Karpas-422 (cell line): Measurements from ENCODE around the gene RPS2. TPM values are rescaled to one million over a fixed set of nuclear protein-coding genes. Genes with fewer than 3 reads are reported as not detected.

ENCODE experiments used
- DNase-seq: peaks from one replicate; pipeline ENCODE4 v3.0.0-alpha.2; 2015
- H2AFZ ChIP-seq: fragments of 200-600 bp; sonication (generic); 2 replicates; pipeline ENCODE4 v1.6.1; 2014; ENCODE audit warnings: antibody characterized with exemption, low read length, mixed read lengths
- H3K27ac ChIP-seq: fragments of 200-600 bp; sonication (generic); 2 replicates; pipeline ENCODE4 v1.5.1; 2014; ENCODE audit warnings: mild to moderate bottlenecking, low read length, moderate library complexity
- H3K27me3 ChIP-seq: fragments of 200-600 bp; sonication (generic); 2 replicates; pipeline ENCODE4 v1.6.1; 2014; ENCODE audit warnings: low read length, mixed read lengths
- H3K36me3 ChIP-seq: fragments of 200-600 bp; sonication (generic); 2 replicates; pipeline ENCODE4 v1.6.1; 2014; ENCODE audit warnings: low read length, mixed read lengths; ENCODE audit not compliant: insufficient read depth
- H3K4me1 ChIP-seq: fragments of 200-600 bp; sonication (generic); 2 replicates; pipeline ENCODE4 v1.6.1; 2014; ENCODE audit warnings: mild to moderate bottlenecking, low read length, mixed read lengths
- H3K4me2 ChIP-seq: fragments of 200-600 bp; sonication (generic); 2 replicates; pipeline ENCODE4 v1.6.1; 2014; ENCODE audit warnings: low read length, low read depth, mild to moderate bottlenecking; ENCODE audit not compliant: poor library complexity, severe bottlenecking
- H3K4me3 ChIP-seq: fragments of 200-600 bp; sonication (generic); 2 replicates; pipeline ENCODE4 v1.5.1; 2014; ENCODE audit warnings: mild to moderate bottlenecking, antibody characterized with exemption, low read length, mixed read lengths
- H3K79me2 ChIP-seq: fragments of 200-600 bp; sonication (generic); 2 replicates; pipeline ENCODE4 v1.6.1; 2014; ENCODE audit warnings: mild to moderate bottlenecking, low read length, mixed read lengths
- H3K9ac ChIP-seq: fragments of 200-600 bp; sonication (generic); 2 replicates; pipeline ENCODE4 v1.6.0; 2014; ENCODE audit warnings: low read length
- H3K9me2 ChIP-seq: fragments of 200-600 bp; sonication (generic), shearing (Covaris generic); replicated peaks from 2 replicates; pipeline ENCODE4 v1.6.0; 2014; ENCODE audit warnings: mild to moderate bottlenecking, low read length, moderate library complexity; ENCODE audit not compliant: insufficient read depth
- H3K9me3 ChIP-seq: fragments of 300-700, 200-600 bp; sonication (generic); 2 replicates; pipeline ENCODE4 v1.6.1; 2014; ENCODE audit warnings: low read length, mixed read lengths
- H4K20me1 ChIP-seq: fragments of 200-600 bp; sonication (generic); 2 replicates; pipeline ENCODE4 v1.6.1; 2014; ENCODE audit warnings: mild to moderate bottlenecking, antibody characterized with exemption, low read length, low read depth; ENCODE audit not compliant: insufficient read depth
- total RNA-seq: library from RNA; depleted of rRNA; stranded (reverse); fragments of >200 nt; shearing (Covaris generic); gene quantifications from 2 replicates; pipeline ENCODE4 v1.2.3, GENCODE V29; 2014; ENCODE audit warnings: low replicate concordance

RPS2 gene
- total RNA-seq, 1 experiment from 2014 or later, result 3,837 TPM

DNA sequence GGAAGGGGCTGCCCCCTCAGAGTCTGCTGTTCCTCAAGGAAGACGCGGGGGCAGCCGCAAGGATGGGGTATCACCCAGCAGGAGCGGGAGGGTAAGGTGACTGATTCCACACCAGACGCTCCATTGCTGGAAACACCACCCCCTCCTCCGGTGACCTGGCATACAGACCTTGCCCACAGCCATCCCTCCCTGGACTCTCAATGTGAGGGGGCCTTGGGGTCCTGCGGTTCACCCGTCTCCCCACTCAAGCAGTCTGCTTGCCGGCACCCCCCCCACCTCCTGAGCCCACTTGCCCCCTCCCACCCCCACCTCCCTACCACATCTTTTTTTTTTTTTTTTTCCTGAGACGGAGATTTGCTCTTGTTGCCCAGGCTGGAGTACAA is 34.3 kb downstream of the RPS2 start:
- no peaks in the 10 kb centered on the region for H3K36me3 ChIP-seq
- H3K4me1 ChIP-seq, result peaks cover 7% of the 10 kb centered on the region
- H3K4me2 ChIP-seq, result no peak overlapping the region
- no peaks in the 10 kb centered on the region for H3K27me3 ChIP-seq
- H3K79me2 ChIP-seq, result no peaks in the 10 kb centered on the region
- H3K27ac ChIP-seq, result no peak overlapping the region
- H3K9me2 ChIP-seq, result no peaks in the 10 kb centered on the region
- DNase-seq, result no peak
- H3K9me3 ChIP-seq, result no peaks in the 10 kb centered on the region
- H2AFZ ChIP-seq, result no peak overlapping the region; the same call in 1 of the 2 replicates
- H3K4me3 ChIP-seq, result no peak overlapping the region
- no peaks in the 10 kb centered on the region for H4K20me1 ChIP-seq
- H3K9ac ChIP-seq, result no peak overlapping the region

DNA sequence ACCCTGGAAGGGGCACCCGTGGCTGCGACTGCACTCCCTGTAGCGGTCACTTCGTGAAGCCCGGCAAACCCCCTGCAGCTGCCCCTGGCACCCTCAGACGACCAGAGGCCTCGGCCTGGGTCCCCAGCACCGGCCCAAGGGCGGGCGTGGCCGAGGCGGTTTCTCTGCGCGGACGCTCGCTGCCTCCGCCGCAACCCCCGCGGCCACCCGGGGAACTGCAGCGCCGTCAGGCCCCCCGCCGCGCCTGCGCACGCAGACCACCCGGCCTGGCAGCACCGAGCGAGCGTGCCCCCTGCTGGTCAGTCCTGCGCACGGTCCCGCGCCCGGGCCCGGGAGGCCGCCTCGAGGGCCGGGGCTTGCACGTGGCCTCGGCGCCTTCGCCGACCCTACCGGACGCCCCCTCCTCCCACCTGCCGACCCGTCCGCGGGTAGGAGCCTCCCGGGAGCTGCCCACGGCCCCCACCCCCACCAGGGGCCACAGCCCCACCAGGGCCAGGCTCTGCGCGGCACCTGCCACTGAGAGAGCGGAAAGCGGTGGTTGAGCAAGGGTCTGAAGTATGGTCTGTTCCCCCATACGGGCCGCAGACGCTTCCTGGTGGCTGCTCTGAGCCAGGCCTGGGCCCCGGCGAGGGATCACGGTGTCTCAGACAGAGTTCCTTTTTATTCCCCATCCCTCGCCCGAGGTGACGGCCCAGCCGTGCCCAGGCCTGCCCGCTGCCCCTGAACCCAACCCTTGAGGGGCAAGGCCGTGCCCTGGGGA is 34.9 kb downstream of the RPS2 start:
- DNase-seq, result peak; percentile 95
- Histone ChIP-seq H3K9me3 (no peaks in the 10 kb centered on the region), H3K4me2 (peak overlapping the region; percentile 65), H3K27me3 (no peaks in the 10 kb centered on the region), H3K9ac (peak overlapping the region; percentile 66), H3K9me2 (no peaks in the 10 kb centered on the region), H3K4me1 (peaks cover 7% of the 10 kb centered on the region), H2AFZ (peak overlapping the region; percentile 84), H3K4me3 (peak overlapping the region; percentile 55; the same call in 1 of the 2 replicates), H3K79me2 (no peaks in the 10 kb centered on the region), H3K27ac (no peak overlapping the region), H3K36me3 (no peaks in the 10 kb centered on the region), H4K20me1 (no peaks in the 10 kb centered on the region)

DNA sequence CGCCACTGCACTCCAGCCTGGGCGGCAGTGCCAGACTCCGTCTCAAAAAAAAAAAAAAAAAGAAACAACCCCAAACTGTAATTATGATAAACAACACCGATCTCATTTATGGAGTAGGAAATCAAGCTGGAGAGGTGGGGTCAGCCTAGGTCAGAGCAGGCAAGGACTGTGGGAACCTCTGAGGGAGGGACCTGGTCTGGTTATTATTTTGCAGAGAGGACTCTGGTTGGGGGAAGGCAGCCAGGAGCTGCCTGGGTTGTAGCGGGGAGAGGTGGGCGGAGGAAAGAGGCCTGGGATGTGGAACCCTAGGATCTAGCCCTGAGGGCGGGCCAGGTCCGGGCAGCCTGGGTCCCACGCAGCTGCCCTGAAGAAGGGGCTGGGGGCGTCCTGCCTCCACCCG is 35.5 kb downstream of the RPS2 start:
- Histone ChIP-seq H3K9me3 (no peaks in the 10 kb centered on the region), H3K27ac (no peak overlapping the region), H3K4me3 (peak overlapping the region; percentile 55; the same call in 1 of the 2 replicates), H3K4me2 (peak overlapping the region; percentile 65), H2AFZ (peak overlapping the region; percentile 56), H3K4me1 (peaks cover 7% of the 10 kb centered on the region), H3K36me3 (no peaks in the 10 kb centered on the region), H3K27me3 (no peaks in the 10 kb centered on the region), H4K20me1 (no peaks in the 10 kb centered on the region), H3K9me2 (no peaks in the 10 kb centered on the region), H3K9ac (peak overlapping the region; percentile 66), H3K79me2 (no peaks in the 10 kb centered on the region)
- DNase-seq, result peak; percentile 48

DNA sequence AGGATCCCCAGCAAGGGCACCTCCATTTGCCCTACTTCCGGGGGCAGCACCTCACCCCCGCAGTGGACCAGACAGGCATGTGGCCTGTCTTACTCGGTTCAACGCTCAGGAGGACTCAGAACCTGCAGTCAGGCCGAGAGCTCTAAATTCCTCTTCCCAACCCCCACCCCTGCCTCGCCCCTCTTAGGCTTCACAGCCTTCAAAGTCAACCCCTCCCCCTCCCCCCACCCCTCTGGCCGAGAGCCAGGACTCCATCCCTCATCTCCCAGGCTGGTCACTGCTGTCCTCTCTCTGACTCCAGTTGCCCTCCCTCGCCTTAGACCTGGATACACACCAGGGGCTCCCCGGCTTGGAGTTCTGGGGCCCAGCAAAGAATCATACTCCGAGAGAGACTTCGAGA is 38.4 kb downstream of the RPS2 start:
- Histone ChIP-seq H3K4me3 (no peak overlapping the region), H3K9me3 (no peaks in the 10 kb centered on the region), H3K27me3 (no peaks in the 10 kb centered on the region), H3K4me1 (peaks cover 7% of the 10 kb centered on the region), H2AFZ (no peak overlapping the region), H3K27ac (no peak overlapping the region), H4K20me1 (no peaks in the 10 kb centered on the region), H3K79me2 (no peaks in the 10 kb centered on the region), H3K9ac (no peak overlapping the region), H3K9me2 (no peaks in the 10 kb centered on the region), H3K36me3 (no peaks in the 10 kb centered on the region), H3K4me2 (no peak overlapping the region)
- no peak for DNase-seq

DNA sequence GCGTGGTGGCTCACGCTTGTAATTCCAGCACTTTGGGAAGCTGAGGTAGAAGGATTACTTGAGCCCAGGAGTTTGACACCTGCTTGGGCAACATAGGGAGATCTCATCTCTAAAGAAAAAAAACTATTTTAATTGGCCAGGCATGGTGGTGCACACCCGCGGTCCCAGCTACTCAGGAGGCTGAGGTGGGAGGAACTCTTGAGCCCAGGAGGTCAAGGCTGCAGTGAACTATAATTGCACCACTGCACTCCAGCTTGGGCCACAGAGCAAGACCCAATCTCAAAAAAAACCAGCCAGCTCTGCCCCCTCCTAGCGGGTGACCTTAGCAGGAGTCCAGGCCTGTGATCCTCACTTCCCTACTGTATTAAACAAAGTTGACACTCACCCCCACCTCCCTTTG is 40.5 kb downstream of the RPS2 start:
- Histone ChIP-seq H3K4me3 (no peak overlapping the region), H3K9me2 (no peaks in the 10 kb centered on the region), H3K79me2 (no peaks in the 10 kb centered on the region), H3K9ac (no peak overlapping the region), H3K4me1 (peaks cover under 1% of the 10 kb centered on the region), H2AFZ (no peak overlapping the region), H3K27me3 (no peaks in the 10 kb centered on the region), H3K9me3 (no peaks in the 10 kb centered on the region), H3K36me3 (no peaks in the 10 kb centered on the region), H3K27ac (no peak overlapping the region), H4K20me1 (no peaks in the 10 kb centered on the region), H3K4me2 (no peak overlapping the region)
- no peak for DNase-seq

DNA sequence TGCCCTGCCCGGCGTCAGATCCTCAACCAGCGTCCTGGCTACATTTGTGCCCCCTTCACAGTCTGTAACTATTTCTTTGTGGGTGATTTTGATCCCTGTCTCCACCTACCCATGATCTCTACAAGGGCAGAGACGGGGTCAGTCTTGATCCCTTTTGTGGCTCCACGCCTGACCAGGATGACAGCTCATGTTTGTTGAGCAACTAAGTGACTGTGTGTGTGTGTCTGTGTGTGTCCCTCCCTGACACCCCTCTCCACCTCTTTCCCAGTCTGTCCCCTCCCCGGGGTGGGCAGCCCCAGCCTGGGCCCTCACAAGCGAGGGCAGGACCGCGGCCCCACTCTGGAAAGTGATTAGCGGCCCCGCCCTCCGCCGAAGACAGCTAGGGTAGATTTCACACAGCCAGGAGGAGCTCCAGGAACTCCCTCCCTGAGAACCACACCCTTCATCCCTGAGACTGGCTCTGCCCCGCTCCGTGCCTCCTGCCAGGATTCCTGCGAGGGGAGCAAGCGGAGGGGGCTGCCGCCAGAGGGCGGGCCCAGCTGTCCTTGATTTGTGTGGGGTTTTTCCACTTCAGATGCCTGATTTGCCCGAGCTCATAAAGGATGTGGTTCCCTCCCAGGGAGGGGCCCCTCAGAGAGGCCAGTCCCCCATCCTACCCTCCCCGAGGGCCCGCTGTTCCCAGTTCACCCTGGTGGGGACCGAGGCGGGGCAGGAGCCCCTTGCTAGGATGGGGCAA is 41.2 kb downstream of the RPS2 start:
- Histone ChIP-seq H3K4me3 (no peak overlapping the region), H3K9ac (no peak overlapping the region)

DNA sequence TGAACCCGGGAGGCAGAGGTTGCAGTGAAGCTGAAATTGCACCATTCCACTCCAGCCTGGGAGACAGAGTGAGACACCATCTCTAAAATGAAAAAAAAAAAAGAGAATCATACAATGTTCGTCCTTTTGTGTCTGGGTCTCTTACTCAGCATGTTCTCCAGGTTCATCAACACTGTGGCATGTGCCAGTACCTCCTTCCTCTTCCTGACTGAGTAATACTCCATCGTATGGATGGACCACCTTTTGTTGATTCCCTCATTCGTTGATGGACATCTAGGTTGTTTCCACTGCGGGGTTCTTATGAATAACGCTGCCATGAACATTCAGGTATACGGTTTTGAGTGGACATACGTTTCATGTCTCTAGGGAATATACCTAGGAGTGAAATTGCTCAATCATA is 42.3 kb downstream of the RPS2 start:
- Histone ChIP-seq H3K36me3 (no peaks in the 10 kb centered on the region), H2AFZ (no peak overlapping the region), H3K4me3 (no peak overlapping the region), H4K20me1 (no peaks in the 10 kb centered on the region), H3K4me1 (no peaks in the 10 kb centered on the region), H3K9ac (no peak overlapping the region), H3K9me2 (no peaks in the 10 kb centered on the region), H3K4me2 (no peak overlapping the region), H3K27ac (no peak overlapping the region), H3K9me3 (no peaks in the 10 kb centered on the region), H3K27me3 (no peaks in the 10 kb centered on the region), H3K79me2 (no peaks in the 10 kb centered on the region)
- DNase-seq, result no peak

More for the DNA sequence above, 41.2 kb downstream of the RPS2 start:
- H2AFZ ChIP-seq, result no peak overlapping the region
- no peak for DNase-seq
- H3K4me2 ChIP-seq, result no peak overlapping the region
- H3K9me2 ChIP-seq, result no peaks in the 10 kb centered on the region
- no peaks in the 10 kb centered on the region for H3K4me1 ChIP-seq
- no peaks in the 10 kb centered on the region for H3K9me3 ChIP-seq
- H3K27ac ChIP-seq, result no peak overlapping the region
- no peaks in the 10 kb centered on the region for H3K27me3 ChIP-seq
- H3K79me2 ChIP-seq, result no peaks in the 10 kb centered on the region
- H3K36me3 ChIP-seq, result no peaks in the 10 kb centered on the region
- no peaks in the 10 kb centered on the region for H4K20me1 ChIP-seq

DNA sequence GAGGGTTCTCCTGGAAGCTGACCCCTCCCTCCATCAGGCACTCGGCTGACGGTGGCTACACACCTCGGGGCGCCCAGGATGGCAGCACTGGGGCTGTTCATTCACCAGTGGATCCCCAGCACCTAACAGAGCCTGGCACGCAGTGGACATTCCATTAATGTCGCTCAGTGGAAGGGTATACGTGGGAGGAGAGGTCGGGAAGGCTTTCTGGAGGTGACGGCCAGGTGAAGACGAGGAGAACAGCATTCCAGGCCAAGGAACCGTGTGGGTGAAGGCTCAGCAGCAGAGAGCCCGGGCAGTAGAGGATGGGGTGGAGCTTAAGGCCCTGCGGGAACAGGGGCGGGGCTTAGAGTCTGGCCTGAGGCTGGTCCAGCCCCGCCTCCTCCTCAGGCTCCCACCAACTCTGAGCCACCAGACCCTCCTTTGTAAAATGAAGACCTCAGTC is 43.9 kb downstream of the RPS2 start:
- Histone ChIP-seq H3K9ac (no peak overlapping the region), H3K4me3 (no peak overlapping the region), H3K4me1 (no peaks in the 10 kb centered on the region), H3K9me2 (no peaks in the 10 kb centered on the region), H3K27ac (no peak overlapping the region), H2AFZ (no peak overlapping the region), H3K27me3 (no peaks in the 10 kb centered on the region), H3K4me2 (no peak overlapping the region), H3K9me3 (no peaks in the 10 kb centered on the region), H3K79me2 (no peaks in the 10 kb centered on the region), H3K36me3 (no peaks in the 10 kb centered on the region), H4K20me1 (no peaks in the 10 kb centered on the region)
- peak; percentile 71 for DNase-seq
